ENCODE results near the gene PFN4.

- TF ChIP-seq EZH2 (IDR thresholded peaks at IDR 0.05; ENCODE audit: insufficient read depth, poor library complexity, severe bottlenecking) (no peak), EZH2phosphoT487 (IDR thresholded peaks at IDR 0.05; ENCODE audit: insufficient read depth, low read depth) (no peak)
Observed at GRCh38 chr2:24076849-24077534, 46.1 kb downstream of the PFN4 start.

Measured in GM23248 (cell line).